CD4-positive, alpha-beta T cell (primary cell): Measurements from ENCODE around the gene DNAH9. TPM values are rescaled to one million over a fixed set of nuclear protein-coding genes. Genes with fewer than 3 reads are reported as not detected.
"Not testable (repeated sequence)": the region's sequence is repeated elsewhere in the genome, so short reads cannot be mapped to it uniquely, and the experiment has no call there.

ENCODE experiments used
- ATAC-seq: fragments of 200-7000 bp; cut with Tn5 transposase; one replicate; pipeline ENCODE4 v1.10.0; 2022; ENCODE audit warnings: mild to moderate bottlenecking; ENCODE audit not compliant: poor library complexity
- CTCF ChIA-PET: fragments of 350-600 bp; sonication (Branson Sonifier 250); formaldehyde crosslinking; loops from one replicate; lab custom pipeline; 2021; ENCODE audit warnings: antibody characterized with exemption, inconsistent platforms; lab: Charles Lee
- POLR2A ChIA-PET: fragments of 350-600 bp; sonication (Branson Sonifier 250); formaldehyde crosslinking; loops from one replicate; lab custom pipeline; 2021; ENCODE audit warnings: antibody characterized with exemption, inconsistent platforms; lab: Charles Lee
- DNase-seq, 14 experiments: peaks; one replicate each; pipeline ENCODE4 v3.0.0-alpha.2; 2013 to 2020; ENCODE audit warnings: mixed read lengths in 2 of 14
- H3K27ac ChIP-seq, 2 donors: one replicate each; pipeline versions ENCODE4 v1.5.1 to v1.7.0; 2013; ENCODE audit warnings: low read length in 2 of 2, low read depth in 1 of 2, mild to moderate bottlenecking in 1 of 2
- H3K27me3 ChIP-seq, 2 experiments: 1 replicate in 1 of 2; 2 replicates in 1 of 2; pipeline versions ENCODE4 v1.6.1 to v1.7.0; 2013; ENCODE audit warnings: low read length in 2 of 2, control low read depth in 1 of 2, mild to moderate bottlenecking in 1 of 2, moderate library complexity in 1 of 2; ENCODE audit not compliant: insufficient read depth in 2 of 2, control insufficient read depth in 1 of 2
- H3K36me3 ChIP-seq: one replicate; pipeline ENCODE4 v1.6.1; 2013; ENCODE audit warnings: low read length, control low read depth; ENCODE audit not compliant: insufficient read depth
- H3K4me1 ChIP-seq: one replicate; pipeline ENCODE4 v1.6.1; 2013; ENCODE audit warnings: low read length, control low read depth; ENCODE audit not compliant: insufficient read depth
- H3K4me3 ChIP-seq: one replicate; pipeline ENCODE4 v1.5.1; 2013; ENCODE audit warnings: mild to moderate bottlenecking, low read length, moderate library complexity
- H3K9me3 ChIP-seq, 2 experiments: 1 replicate in 1 of 2; 2 replicates in 1 of 2; pipeline versions ENCODE4 v1.6.1 to v1.7.0; 2013; ENCODE audit warnings: low read length in 2 of 2, mild to moderate bottlenecking in 2 of 2, control low read depth in 1 of 2, moderate library complexity in 1 of 2; ENCODE audit not compliant: control insufficient read depth in 1 of 2, insufficient read depth in 1 of 2
- H3K27ac Mint-ChIP-seq: one replicate; pipeline ENCODE4 v1.8.0; 2020; ENCODE audit warnings: mixed read lengths
- H3K27me3 Mint-ChIP-seq: one replicate; pipeline ENCODE4 v1.8.0; 2021; ENCODE audit warnings: mixed read lengths
- H3K36me3 Mint-ChIP-seq: one replicate; pipeline ENCODE4 v1.8.0; 2021; ENCODE audit warnings: low read depth, mixed read lengths
- H3K4me1 Mint-ChIP-seq: one replicate; pipeline ENCODE4 v1.8.0; 2021; ENCODE audit warnings: low read depth, mixed read lengths
- H3K4me3 Mint-ChIP-seq: one replicate; pipeline ENCODE4 v1.8.0; 2020; ENCODE audit warnings: mild to moderate bottlenecking, mixed read lengths
- H3K9me3 Mint-ChIP-seq: one replicate; pipeline ENCODE4 v1.8.0; 2020; ENCODE audit warnings: mixed read lengths
- intact Hi-C, 2 experiments: fragments of 100-400 bp; cut with DNase I in 1 of 2; cut with micrococcal nuclease in 1 of 2; formaldehyde crosslinking; loops; one replicate each; pipeline versions ENCODE4 v1.15.1 to v1.9.0; 2023 to 2025; cut with DNase I, micrococcal nuclease
- total RNA-seq, 174 experiments: library from RNA in 2 of 174; stranded (reverse) in 2 of 174; gene quantifications; one replicate each; pipeline ENCODE4 v1.2.3 and lab custom pipeline; 2021 to 2026
- TF ChIP-seq, protein P1 (sequence below): fragments of 200-600 bp; IDR thresholded peaks from one replicate; pipeline ENCODE4 v1.8.0; 2022; ENCODE audit warnings: antibody characterized with exemption, mild to moderate bottlenecking

The DNAH9 gene
- total RNA-seq, 2 experiments from 2014 or later = not detected

DNA sequence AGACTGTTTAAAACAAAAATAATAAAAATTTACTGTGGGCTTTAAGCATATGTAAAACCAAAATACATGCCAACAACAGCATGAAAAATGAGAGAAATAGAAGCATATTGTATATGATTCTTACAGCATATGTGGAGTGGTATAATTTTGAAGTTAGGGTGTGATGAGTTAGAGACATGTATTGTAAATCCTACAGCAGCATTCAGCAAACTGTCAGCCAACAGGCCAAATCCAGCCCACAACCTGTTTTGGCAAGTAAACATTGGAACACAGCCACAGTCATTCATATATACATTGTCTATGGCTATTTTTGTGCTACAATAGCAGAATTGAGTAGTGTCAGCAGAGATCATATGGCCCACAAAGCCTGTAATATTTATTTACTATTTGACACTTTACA, 356.7 kb downstream of the DNAH9 start:
- H3K4me1 ChIP-seq = no peaks in the 10 kb centered on the region
- ChIA-PET CTCF (no interaction called here), POLR2A (no interaction called here)
- H3K4me3 ChIP-seq = no peak overlapping the region
- H3K27me3 ChIP-seq = no peaks in the 10 kb centered on the region
- no peaks in the 10 kb centered on the region for H3K27me3 Mint-ChIP-seq
- DNase-seq (no peak), ATAC-seq (no peak)
- no peak overlapping the region for H3K27ac ChIP-seq
- H3K9me3 ChIP-seq = peaks cover 12 to 30% of the 10 kb centered on the region in 2 experiments
- no peak overlapping the region for H3K4me3 Mint-ChIP-seq
- H3K4me1 Mint-ChIP-seq = no peaks in the 10 kb centered on the region
- H3K9me3 Mint-ChIP-seq = peaks cover 18% of the 10 kb centered on the region
- TF ChIP-seq, protein P1, sequence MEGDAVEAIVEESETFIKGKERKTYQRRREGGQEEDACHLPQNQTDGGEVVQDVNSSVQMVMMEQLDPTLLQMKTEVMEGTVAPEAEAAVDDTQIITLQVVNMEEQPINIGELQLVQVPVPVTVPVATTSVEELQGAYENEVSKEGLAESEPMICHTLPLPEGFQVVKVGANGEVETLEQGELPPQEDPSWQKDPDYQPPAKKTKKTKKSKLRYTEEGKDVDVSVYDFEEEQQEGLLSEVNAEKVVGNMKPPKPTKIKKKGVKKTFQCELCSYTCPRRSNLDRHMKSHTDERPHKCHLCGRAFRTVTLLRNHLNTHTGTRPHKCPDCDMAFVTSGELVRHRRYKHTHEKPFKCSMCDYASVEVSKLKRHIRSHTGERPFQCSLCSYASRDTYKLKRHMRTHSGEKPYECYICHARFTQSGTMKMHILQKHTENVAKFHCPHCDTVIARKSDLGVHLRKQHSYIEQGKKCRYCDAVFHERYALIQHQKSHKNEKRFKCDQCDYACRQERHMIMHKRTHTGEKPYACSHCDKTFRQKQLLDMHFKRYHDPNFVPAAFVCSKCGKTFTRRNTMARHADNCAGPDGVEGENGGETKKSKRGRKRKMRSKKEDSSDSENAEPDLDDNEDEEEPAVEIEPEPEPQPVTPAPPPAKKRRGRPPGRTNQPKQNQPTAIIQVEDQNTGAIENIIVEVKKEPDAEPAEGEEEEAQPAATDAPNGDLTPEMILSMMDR = no peak
- H3K27ac Mint-ChIP-seq = no peak overlapping the region
- H3K36me3 ChIP-seq = no peaks in the 10 kb centered on the region
- intact Hi-C loops = no loop called here
- H3K36me3 Mint-ChIP-seq = peaks cover 73% of the 10 kb centered on the region

DNA sequence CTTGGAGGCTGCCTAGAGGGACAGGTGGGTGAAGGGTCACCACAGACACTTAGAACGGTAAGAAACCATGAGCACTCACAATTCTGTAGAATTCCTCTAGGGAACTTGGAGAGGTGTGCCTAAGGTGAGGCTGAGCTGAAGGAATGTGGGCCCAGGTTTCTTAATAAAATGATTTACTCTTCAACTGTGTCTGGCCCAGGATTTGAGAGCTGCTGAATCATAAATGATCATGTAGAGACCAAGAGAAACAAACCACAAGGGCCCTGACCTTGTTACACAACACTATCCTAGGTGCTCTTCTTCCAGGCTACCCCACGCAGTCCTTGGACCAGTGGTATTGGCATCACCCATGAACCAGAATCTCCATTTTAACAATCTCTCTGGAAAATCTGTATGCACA, 371.3 kb downstream of the DNAH9 start:
- Mint-ChIP-seq H3K36me3 (peaks cover 87% of the 10 kb centered on the region), H3K27me3 (no peaks in the 10 kb centered on the region), H3K9me3 (peaks cover 25% of the 10 kb centered on the region), H3K27ac (no peak overlapping the region), H3K4me1 (no peaks in the 10 kb centered on the region), H3K4me3 (no peak overlapping the region)
- ChIA-PET CTCF (no interaction called here), POLR2A (no interaction called here)
- H3K4me1 ChIP-seq = no peaks in the 10 kb centered on the region
- H3K4me3 ChIP-seq = no peak overlapping the region
- no peaks in the 10 kb centered on the region for H3K36me3 ChIP-seq
- no peaks in the 10 kb centered on the region for H3K27me3 ChIP-seq
- H3K27ac ChIP-seq = no peak overlapping the region
- intact Hi-C loops = no loop called here
- TF ChIP-seq, protein P1 = no peak
- H3K9me3 ChIP-seq = peaks cover 16 to 33% of the 10 kb centered on the region in 2 experiments
- DNase-seq (no peak), ATAC-seq (no peak)

DNA sequence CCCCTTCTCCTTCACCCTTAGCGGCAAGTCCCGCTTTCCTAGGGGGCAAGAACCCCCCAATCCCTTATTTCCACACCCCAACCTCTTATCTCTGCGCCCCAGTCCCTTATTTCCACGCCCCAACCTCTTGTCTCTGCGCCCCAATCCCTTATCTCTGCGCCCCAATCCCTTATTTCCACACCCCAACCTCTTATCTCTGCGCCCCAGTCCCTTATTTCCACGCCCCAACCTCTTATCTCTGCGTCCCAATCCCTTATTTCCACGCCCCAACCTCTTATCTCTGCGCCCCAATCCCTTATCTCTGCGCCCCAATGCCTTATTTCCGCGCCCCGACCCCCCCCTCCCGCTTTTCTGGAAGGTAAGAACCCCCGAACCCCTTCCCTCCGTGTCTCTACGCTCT, 374.5 kb downstream of the DNAH9 start:
- H3K4me3 ChIP-seq, intact Hi-C loops, H3K27me3 ChIP-seq, POLR2A ChIA-PET, H3K4me1 ChIP-seq, ATAC-seq, CTCF ChIA-PET, H3K27ac Mint-ChIP-seq, H3K4me1 Mint-ChIP-seq, H3K27ac ChIP-seq, H3K27me3 Mint-ChIP-seq, H3K36me3 ChIP-seq, DNase-seq, H3K9me3 ChIP-seq, H3K4me3 Mint-ChIP-seq: not testable (repeated sequence)
- Mint-ChIP-seq H3K36me3 (peaks cover 86% of the 10 kb centered on the region), H3K9me3 (peaks cover 19% of the 10 kb centered on the region)

DNA sequence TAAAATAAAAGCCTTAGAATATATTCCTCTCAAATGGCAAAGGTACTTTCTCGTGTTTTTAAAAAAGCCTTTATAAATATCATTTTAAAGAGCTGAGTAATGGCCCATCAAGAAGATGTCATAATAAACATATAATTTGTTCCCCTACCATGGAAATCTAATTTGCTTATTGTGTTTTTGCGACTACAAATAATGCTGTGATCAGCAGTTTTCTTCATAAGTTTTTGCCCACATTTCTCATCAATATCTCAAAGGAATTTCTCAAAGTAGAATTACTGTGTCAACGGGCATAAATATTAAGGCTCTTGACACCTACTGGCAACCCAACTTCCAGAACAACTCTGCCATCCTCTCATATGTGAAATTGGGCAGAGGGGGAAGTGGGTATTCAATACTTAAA, 381.5 kb downstream of the DNAH9 start:
- H3K9me3 ChIP-seq = no peaks in the 10 kb centered on the region
- no peaks in the 10 kb centered on the region for H3K27me3 Mint-ChIP-seq
- no peak overlapping the region for H3K27ac Mint-ChIP-seq
- H3K36me3 ChIP-seq = peaks cover 50% of the 10 kb centered on the region
- ATAC-seq (no peak), DNase-seq (no peak)
- CTCF ChIA-PET = no interaction called here
- TF ChIP-seq, protein P1 = no peak
- POLR2A ChIA-PET = interaction anchor here (0.6 to 1.1 kb wide), 2 partner anchors 18 to 565 kb away, joined by 4 to 7 read pairs; partner anchors contain the start of gene ZNF18
- H3K27me3 ChIP-seq = no peaks in the 10 kb centered on the region
- H3K27ac ChIP-seq = no peak overlapping the region
- H3K4me1 Mint-ChIP-seq = no peaks in the 10 kb centered on the region
- no peaks in the 10 kb centered on the region for H3K9me3 Mint-ChIP-seq
- H3K4me3 Mint-ChIP-seq = no peak overlapping the region
- peaks cover 94% of the 10 kb centered on the region for H3K36me3 Mint-ChIP-seq
- no peaks in the 10 kb centered on the region for H3K4me1 ChIP-seq
- no peak overlapping the region for H3K4me3 ChIP-seq
- intact Hi-C loops = no loop called here
